Activated T-cell treated with anti-CD3 and anti-CD28 coated beads, Interleukin-2, amount 50 U/mL, for 1 hour (primary cell): ENCODE measurements around the gene ZDHHC5.
A peak's percentile ranks its signal among the peaks of the same experiment; 100 is the strongest.

Experiments
- DNase-seq: peaks from one replicate; pipeline ENCODE4 v3.0.0-alpha.2; 2020

ZDHHC5 gene

GRCh38 chr11:57667736-57668433, at the start of gene ZDHHC5:
TSS of gene ZDHHC5 (plus strand) at chr11:57668114. CDS start at chr11:57673091, 4,977 bp downstream.
- peak; percentile 99 for DNase-seq

GRCh38 chr11:57618438-57618837, 49.5 kb upstream of the ZDHHC5 start:
- no peak for DNase-seq

GRCh38 chr11:57619331-57619730, 48.6 kb upstream of the ZDHHC5 start:
- DNase-seq, result no peak

- DNase-seq, result no peak
Observed at GRCh38 chr11:57620467-57620866, 47.4 kb upstream of the ZDHHC5 start.

GRCh38 chr11:57622263-57622662, 45.7 kb upstream of the ZDHHC5 start:
- no peak for DNase-seq

GRCh38 chr11:57624864-57625263, 43.0 kb upstream of the ZDHHC5 start:
- DNase-seq, result no peak

GRCh38 chr11:57626895-57627294, 41.0 kb upstream of the ZDHHC5 start:
- DNase-seq, result no peak

GRCh38 chr11:57630171-57630570, 37.7 kb upstream of the ZDHHC5 start:
- DNase-seq, result no peak

- DNase-seq, result no peak
Observed at GRCh38 chr11:57632116-57632515, 35.8 kb upstream of the ZDHHC5 start.

- DNase-seq, result no peak
Observed at GRCh38 chr11:57633394-57634070, 34.4 kb upstream of the ZDHHC5 start.

GRCh38 chr11:57634311-57634710, 33.6 kb upstream of the ZDHHC5 start:
- DNase-seq, result no peak

GRCh38 chr11:57635246-57635645, 32.7 kb upstream of the ZDHHC5 start:
- DNase-seq, result no peak

- DNase-seq, result no peak
Observed at GRCh38 chr11:57637626-57638004, 30.3 kb upstream of the ZDHHC5 start.

- no peak for DNase-seq
Observed at GRCh38 chr11:57638005-57638781, 29.7 kb upstream of the ZDHHC5 start.

GRCh38 chr11:57638811-57639320, 29.0 kb upstream of the ZDHHC5 start:
- no peak for DNase-seq

- no peak for DNase-seq
Observed at GRCh38 chr11:57639321-57640067, 28.4 kb upstream of the ZDHHC5 start.

GRCh38 chr11:57640068-57640800, 27.7 kb upstream of the ZDHHC5 start:
- DNase-seq, result no peak

- no peak for DNase-seq
Observed at GRCh38 chr11:57641011-57641807, 26.7 kb upstream of the ZDHHC5 start.

GRCh38 chr11:57643802-57644201, 24.1 kb upstream of the ZDHHC5 start:
- no peak for DNase-seq

- DNase-seq, result peak; percentile 85
Observed at GRCh38 chr11:57644748-57645688, 22.9 kb upstream of the ZDHHC5 start.
